ENCODE data around the gene KLB. TPM values are rescaled to one million over a fixed set of nuclear protein-coding genes. Genes with fewer than 3 reads are reported as not detected.
"Not testable (repeated sequence)": the region's sequence is repeated elsewhere in the genome, so short reads cannot be mapped to it uniquely, and the experiment has no call there.

The KLB gene
- not detected in 2 replicates for total RNA-seq (2014; rRNA removed; shearing (Covaris generic))
- polyA plus RNA-seq (2015; cell fraction: cytosol; rRNA removed): not detected in 2 replicates
- polyA plus RNA-seq (2015; cell fraction: nucleus; rRNA removed): not detected in 2 replicates

DNA sequence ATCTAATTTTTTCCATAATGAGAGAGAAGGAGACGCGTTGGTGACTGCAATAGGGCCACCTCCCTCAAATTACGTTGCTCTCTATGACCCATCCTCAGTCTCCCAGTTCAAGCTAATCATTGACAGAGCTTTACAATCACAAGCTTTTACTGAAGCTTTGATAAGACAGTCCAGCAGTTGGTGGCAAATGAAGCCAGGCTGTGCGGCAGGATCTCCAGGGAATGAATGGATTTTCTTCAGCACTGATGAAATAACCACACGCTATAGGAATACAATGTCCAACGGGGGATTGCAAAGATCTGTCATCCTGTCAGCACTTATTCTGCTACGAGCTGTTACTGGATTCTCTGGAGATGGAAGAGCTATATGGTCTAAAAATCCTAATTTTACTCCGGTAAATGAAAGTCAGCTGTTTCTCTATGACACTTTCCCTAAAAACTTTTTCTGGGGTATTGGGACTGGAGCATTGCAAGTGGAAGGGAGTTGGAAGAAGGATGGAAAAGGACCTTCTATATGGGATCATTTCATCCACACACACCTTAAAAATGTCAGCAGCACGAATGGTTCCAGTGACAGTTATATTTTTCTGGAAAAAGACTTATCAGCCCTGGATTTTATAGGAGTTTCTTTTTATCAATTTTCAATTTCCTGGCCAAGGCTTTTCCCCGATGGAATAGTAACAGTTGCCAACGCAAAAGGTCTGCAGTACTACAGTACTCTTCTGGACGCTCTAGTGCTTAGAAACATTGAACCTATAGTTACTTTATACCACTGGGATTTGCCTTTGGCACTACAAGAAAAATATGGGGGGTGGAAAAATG, at the start of gene KLB:
KLB (plus strand) TSS at position 168 of the 821 bp plus-strand sequence; CDS start at position 188, 20 bp downstream.
- no peak for DNase-seq (ENCODE audit: low read depth)

DNA sequence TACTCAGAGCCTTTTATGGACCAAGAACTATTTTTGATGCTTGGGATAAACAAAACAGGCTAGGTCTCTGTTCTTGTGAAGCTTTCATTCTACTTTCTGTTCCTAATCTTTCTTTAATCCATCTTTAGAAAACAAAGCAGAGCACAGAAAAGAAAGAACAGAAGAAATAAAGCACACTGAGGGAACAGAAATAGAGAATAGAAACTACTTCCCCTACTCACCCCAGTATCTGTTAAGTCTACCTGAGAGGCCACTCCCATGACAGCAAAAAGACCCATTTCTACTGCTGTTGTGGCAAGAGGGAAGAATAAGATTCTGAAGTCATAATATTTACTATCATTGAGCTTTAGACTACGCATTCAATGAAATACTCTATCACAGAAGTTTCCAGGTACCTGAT, 49.7 kb upstream of the KLB start:
- DNase-seq (ENCODE audit: low read depth): no peak

DNA sequence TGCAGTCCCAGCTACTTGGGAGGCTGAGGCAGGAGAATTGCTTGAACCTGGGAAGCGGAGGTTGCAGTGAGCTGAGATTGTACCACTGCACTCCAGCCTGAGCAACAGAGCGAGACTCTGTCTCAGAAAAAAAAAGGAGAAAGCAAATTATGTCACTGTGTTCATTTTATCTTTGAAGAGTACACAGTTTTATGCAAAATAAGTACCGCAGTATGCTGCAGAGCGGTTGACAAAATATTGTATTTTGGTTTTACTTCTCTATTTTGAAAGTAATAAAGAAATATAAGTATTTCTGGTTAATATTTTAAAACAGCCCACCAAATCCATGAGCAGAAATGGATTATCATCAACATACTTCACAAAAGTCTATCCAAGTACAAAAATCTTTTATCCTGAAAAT, 46.1 kb upstream of the KLB start:
- not testable (repeated sequence) for DNase-seq (ENCODE audit: low read depth)

DNA sequence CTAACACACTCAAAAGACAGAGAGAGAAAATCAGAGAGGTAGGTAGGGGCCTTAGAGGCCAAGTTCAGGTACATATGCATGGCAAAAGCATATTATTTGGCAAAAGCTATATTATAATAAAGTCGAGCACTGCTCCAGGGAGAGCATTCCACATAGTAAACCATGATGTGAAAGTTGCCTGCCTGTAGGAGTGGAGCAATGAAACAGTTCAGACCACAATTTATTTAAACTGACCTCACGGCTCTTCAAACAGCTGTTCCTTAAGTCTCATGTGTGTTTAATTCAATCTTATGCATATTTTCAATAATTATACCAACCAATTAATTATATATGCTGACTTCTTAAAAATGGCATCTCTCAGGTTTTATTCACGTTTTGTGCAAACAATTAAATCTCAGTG, 43.9 kb upstream of the KLB start:
- DNase-seq (ENCODE audit: low read depth): no peak

DNA sequence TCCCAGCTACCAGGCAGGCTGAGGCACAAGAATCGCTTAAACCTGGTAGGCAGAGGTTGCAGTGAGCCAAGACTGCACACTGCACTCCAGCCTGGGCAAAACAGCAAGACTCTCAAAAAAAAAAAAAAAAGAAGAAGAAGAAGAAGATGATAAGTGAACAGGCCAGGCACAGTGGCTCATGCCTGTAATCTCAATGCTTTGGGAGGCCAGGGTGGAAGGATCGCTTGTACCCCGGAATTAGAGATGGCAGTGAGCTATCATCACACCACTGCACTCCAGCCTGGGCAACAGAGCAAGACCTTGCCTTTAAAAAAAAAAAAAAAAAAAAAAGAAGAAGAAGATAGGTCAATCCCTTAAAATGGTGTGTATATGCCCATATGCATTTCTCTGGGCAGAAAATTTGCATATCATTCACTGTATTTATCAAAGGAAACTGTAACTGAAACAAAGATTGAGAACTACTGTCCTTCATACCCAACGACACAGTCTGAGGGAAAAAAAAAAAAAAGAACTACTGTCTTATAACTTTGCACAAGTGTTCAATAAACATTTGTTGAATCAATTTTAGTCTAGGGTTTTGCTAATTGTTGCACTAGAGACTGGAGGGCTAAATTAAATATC, 42.8 kb upstream of the KLB start:
- no peak for DNase-seq (ENCODE audit: low read depth)

DNA sequence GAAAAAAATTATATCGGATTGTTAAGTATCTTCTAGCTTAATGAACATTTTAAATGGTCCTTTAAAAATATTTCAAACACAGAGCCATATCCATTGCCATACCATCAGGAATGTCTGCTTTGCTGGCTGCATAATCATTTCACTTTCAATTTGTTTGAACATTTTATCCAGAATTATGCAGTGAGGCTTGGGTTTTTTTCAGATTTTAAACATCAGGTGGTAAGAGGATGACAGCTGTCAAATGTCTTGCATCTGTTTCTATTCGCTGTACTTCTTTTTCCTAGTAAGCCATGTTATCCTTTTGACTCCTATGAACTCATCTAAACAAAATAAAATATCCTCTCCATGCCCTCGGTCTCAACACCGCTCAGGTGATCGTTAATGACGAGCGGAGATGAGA, 41.4 kb upstream of the KLB start:
- DNase-seq (ENCODE audit: low read depth): peak; percentile 5

DNA sequence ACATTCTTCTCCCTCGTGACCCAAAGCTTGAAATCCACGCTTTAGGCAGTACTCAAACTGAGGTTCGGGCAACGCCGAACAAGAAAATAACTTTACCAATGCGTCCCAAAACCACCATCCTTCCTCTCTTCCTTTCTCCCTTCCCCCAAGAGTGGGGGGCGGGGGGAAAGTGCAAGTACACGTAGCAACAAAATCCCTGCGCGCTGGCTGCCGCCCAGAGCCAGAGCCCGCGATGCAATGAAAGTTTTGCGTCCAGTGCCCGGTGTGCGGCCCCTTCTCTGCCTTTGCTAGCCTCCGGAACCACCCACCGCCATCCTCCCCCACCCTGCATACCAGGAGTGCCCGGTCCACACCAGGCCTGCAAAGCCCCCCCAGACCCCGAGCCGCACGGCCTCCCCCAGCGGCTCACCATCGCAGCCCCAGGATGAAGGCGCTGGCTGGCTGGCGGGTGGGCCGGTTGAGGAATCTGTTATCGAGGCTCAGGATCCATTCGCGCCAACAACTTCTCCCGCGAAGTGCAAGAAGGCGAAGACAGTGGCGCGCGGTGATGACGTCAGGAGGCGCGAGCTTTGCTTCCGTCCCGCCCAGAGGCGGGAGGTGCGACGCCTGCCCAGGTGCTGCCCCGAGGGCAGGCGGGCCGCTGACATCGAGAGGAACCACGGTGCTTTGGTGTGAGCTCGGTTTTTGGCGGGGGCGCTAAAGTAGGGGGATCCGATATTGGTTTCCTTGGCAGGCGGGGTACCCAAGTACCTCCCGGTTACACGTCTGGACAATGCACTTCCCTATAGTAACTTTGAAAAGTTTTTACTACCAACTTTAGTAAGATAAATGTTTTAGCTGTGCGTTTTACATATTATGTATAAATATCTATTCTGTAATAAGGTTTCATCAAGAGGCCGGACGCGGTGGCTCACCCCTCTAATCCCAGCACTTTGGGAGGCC, 40.6 kb upstream of the KLB start, which contains the start of gene RFC1:
RFC1 (minus strand) TSS at position 533 of the 942 bp plus-strand sequence; CDS start at position 412, 121 bp downstream.
- DNase-seq (ENCODE audit: low read depth): peak; percentile 79

DNA sequence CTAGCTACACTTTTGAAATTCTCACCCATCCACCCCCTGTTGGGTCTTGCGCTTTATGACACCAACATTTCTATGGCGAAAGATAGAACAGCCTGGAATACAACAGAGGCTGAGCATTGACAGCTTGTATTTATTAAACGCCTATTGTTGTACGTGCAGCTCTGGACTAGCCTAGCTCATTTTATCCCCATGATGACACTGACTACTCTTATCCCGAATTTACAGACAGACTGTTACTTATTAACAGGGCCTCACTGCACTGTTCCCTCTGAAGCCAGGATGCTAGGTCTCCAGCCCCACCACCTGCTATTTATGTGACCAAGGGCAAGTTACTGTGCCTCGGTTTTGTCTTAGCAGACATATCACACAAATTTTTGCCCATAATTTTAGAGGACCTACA, 39.6 kb upstream of the KLB start:
- DNase-seq (ENCODE audit: low read depth): no peak

DNA sequence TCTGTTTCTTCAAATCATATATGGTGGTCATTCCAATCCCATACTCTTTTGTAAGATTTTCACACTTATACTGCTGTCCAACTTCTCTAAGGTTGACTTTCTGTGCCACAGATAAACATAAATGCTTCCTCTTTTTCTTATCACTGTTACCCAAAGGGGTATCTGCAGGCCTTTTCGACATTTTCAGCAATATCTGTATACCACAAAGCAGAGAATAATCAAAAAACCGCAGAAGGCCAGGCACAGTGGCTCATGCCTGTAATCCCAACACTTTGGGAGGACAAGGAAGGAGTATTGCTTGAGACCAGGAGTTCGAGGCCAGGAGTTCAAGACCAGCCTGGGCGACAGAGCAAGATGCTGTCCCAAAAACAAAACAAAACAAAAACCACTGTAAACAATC, 37.4 kb upstream of the KLB start:
- no peak for DNase-seq (ENCODE audit: low read depth)

DNA sequence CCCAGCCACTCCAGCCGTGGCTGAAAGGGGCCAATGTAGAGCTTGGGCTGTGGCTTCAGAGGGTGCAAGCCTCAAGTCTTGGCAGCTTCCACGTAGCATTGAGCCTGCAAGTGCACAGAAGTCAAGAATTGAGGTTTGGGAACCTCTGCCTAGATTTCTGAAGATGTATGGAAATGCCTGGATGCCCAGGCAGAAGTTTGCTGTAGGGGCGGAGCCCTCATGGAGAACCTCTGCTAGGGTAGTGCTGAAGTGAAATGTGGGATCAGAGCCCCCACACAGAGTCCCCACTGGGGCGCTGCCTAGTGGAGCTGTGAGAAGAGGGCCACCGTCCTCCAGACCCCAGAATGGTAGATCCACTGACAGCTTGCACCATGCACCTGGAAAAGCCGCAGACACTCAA, 35.5 kb upstream of the KLB start:
- DNase-seq (ENCODE audit: low read depth): not testable (repeated sequence)

DNA sequence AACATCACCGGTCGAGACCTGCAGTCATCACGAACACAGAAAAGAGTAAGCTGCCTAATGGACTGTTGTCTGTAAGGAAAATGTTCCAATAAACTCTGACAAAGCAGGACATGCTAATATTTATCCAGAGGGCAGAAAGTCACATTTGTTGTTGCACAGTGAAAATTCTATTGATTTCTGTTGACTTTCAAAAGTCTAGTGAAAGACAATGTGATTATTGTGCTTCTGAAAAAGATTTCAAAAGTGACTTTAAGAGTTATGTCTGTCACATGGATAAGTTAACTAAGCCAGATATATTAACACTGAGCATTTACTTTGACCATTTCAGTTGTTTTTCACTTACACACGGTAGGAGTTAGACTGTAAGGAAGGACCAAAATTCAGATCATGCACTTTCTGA, 31.3 kb upstream of the KLB start:
- no peak for DNase-seq (ENCODE audit: low read depth)

DNA sequence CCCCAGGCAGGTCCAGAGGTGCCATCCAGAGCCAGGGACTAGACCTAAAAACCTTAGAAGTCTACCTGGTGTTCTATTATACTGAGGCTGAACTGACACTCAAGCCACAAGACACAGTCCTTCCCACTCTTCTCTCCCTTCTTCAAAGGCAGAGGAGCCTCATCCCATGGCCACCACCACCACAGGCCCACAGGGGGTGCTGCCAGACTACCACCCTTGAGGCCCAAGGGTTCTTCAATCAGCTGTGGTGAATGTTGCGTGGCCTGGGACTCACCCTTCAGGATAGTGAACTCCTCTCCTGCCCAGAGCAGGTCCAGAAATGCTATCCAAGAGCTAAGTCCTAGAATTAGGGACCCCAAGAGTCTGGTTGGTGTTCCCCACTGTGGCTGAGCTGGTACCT, 23.0 kb upstream of the KLB start:
- DNase-seq (ENCODE audit: low read depth): no peak

DNA sequence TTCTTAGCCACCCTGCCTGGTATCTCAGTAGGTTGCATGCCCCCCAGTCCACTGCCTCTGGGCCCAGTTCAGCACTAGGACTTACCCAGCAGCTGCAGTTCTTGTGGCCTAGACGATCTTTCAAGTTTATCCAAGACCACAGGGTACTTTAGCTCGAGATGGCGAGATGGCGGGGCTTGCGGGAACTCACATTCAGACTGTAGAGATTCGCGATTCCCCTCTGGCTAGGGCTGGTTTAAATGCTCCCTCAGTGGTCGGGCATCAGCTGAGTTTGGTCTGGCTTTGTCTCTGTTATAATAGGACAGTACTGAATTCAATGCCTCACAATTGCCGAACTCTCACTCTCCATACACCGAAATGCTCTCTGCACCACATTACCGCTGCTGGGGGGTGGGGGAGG, 22.2 kb upstream of the KLB start:
- no peak for DNase-seq (ENCODE audit: low read depth)

DNA sequence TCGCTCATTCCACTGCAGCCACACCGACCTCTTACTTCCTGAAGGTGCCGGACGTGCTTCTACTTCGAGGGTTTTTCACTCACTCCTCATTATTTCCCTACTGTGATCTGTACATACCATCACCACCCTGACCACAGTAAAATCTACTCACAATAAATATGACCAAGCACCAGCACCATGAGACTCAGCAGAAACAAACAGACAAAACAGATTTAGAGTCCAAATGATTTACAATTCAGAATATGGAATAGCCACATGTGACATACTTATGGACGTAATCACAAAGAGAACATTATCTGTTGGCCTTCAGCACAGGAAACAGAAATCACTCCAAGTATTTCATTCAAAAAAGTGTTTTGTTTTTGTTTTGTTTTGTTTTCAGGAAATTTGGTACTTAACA, 16.1 kb upstream of the KLB start:
- DNase-seq (ENCODE audit: low read depth): no peak

DNA sequence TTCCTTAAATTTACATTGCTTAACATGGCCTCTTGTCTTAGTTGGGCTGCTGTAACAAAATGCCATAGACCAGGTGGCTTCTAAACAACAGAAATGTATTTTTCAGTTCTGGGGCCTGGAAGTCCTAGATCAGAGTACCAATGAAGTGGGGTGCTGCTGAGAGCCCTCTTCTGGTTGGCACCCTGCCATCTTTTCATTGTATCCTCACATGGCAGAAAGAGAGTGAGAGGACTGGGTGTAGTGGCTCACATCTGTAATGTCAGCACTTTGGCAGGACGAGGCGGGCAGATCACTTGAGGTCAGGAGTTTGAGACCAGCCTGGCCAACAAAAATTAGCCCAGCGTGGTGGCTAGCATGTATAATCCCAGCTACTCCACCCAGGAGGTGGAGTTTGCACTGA, 12.0 kb upstream of the KLB start:
- DNase-seq (ENCODE audit: low read depth): no peak

DNA sequence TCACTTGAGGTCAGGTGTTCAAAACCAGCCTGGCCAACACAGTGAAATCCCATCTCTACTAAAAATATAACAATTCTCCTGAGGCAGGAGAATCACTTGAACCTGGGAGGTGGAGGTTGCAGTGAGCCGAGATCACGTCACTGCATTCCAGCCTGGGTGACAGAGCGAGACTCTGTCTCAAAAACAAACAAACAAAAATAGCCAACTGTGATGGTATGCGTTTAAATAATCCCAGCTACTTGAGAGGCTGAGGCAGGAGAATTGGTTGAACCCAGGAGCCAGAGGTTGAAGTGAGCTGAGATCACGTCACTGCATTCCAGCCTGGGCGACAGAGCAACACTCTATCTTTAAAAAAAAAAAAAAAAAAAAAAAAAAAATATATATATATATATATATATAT, 5.1 kb upstream of the KLB start:
- DNase-seq (ENCODE audit: low read depth): not testable (repeated sequence)

DNA sequence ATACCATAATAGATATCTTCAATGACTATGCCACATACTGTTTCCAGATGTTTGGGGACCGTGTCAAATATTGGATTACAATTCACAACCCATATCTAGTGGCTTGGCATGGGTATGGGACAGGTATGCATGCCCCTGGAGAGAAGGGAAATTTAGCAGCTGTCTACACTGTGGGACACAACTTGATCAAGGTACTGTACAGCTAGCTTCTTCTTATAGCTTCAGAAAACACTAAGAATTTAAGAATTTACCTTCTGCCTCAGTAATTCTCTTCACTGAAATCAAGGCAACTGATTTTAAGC, 805 bp downstream of the KLB start:
- DNase-seq (ENCODE audit: low read depth): no peak

DNA sequence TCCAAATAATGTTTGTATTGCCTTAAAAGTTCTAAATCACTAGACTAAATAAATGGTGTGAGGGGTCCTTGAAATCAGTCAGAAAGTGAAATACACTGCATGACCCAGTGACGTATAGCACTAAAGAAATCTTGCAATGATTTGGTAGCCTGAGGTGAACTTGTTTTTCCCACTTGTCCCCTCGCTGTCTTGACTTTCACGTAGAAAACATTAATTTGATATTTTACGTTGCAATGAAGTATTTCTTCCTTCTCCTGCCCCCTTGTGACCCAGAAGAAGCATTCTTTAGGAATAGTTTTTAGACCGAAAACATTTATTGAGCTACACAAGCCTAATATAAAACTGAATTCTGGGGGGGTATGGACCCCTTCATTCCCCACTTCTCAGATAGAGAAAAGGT, 3.7 kb downstream of the KLB start:
- DNase-seq (ENCODE audit: low read depth): no peak

DNA sequence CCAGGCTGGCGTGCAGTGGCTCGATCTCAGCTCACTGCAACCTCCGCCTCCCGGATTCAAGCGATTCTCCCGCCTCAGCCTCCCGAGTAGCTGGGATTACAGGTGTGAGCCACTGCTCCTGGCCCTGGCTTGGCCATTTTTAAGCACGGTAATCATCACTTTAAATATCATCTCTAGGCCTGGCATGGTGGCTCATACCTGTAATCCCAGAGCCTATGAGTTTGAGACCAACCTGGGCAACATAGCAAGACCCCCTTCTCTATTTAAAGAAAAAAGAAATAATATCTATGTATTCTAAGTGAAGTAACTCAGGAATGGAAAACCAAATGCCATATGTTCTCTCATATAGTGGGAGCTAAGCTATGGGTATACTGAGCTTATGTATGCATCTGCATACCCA, 4.8 kb downstream of the KLB start:
- not testable (repeated sequence) for DNase-seq (ENCODE audit: low read depth)

DNA sequence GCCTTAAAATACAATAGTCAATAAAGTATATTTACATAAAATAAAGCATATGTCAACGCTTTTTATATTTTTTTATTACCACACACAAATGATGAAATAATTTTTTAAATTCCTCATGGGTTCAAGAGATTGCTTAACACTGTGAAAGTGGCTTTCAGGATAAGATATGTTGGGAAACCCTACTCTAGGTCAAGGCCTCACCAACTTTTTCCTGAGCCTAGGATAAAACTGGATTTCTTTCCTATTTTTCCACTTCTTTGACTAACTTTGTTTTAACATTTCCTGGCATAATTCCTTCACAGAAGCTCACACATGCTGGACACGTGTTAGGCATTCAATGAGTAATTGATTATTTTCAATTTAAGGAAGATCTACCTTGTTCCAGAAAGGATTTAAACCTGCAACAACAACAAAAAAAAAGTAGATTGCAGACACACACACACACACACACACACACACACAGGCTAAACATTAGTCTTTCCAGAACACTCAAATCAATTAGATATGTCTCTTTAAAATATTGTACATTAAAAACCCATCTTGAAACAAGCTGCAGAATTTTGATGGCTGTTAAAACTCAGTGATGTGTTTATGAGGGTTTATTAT, 9.1 kb downstream of the KLB start:
- no peak for DNase-seq (ENCODE audit: low read depth)

DNA sequence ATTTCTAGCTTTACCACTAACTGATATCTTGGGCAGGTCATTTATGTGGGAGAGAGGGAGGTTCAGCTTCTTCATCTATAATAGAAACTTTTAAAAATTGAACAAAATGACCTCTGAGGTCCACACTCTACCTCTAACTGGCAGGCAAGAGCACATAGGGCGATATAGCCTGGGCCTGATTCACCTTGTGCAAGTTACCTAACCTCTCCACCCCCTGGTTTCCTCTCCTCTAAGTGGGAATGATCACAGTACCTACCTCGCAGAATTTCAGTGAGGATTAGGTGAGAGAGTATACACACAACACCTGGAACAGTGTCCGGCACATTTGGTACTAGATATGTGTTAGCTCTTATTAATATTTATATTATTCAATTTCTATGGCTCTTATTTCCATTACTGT, 15.5 kb downstream of the KLB start:
- DNase-seq (ENCODE audit: low read depth): no peak

All from HT1080 (cell line).